ENCODE data around the gene XIAP.
A peak's percentile ranks its signal among the peaks of the same experiment; 100 is the strongest.
"Not testable (repeated sequence)": the region's sequence is repeated elsewhere in the genome, so short reads cannot be mapped to it uniquely, and the experiment has no call there.

Gene XIAP

DNA sequence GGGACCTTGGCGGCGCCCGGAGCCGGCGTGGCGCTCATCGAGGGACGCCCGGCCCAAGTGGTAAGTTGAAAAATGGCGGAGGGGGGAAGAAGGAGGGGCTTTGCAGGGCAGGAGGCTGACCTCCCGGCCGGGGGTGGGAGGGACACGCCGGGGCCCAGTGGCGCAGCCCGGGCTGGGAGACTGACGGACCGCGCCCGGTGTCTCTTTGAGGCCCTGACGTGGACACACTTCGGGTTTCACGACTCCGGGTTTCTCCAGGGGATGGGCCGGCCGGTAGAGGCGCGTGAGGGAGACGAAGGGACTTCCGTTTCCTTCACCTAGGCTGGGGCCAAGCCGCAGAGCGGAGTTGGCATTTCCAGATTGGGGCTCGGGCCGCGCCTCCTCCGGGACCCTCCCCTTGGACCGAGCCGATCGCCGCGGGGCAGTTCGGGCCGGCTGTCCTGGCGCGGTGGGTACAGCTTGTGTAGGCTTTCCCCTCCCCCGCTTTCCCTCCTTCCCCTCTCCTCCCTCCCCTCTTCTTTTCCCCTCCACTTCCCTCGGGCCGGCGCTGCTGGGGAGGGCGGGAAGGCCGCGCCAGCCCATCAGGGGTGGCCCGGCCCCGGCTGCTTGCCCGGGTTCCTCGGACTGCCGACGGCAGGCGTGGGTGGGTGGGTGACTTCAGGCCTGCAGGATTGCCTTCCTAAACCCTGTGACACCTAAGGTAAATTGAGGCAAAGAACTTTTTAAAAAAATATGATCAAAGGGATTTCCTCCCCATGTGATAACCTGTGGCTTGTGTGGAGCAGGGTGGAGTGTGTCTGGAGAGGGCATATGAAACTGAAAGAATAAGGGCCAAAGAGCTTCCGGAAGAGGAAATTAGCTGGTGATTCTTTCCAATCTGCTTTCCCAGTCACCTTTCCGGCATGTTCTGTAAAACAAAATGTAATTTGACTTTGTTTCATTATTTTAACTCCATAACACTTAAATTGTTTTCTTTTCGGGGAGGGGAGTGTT is at the start of gene XIAP:
XIAP (plus strand) TSS at position 208 of the 993 bp plus-strand sequence. CDS start 25,610 bp downstream, outside the sequence.
- TF ChIP-seq, protein P1, sequence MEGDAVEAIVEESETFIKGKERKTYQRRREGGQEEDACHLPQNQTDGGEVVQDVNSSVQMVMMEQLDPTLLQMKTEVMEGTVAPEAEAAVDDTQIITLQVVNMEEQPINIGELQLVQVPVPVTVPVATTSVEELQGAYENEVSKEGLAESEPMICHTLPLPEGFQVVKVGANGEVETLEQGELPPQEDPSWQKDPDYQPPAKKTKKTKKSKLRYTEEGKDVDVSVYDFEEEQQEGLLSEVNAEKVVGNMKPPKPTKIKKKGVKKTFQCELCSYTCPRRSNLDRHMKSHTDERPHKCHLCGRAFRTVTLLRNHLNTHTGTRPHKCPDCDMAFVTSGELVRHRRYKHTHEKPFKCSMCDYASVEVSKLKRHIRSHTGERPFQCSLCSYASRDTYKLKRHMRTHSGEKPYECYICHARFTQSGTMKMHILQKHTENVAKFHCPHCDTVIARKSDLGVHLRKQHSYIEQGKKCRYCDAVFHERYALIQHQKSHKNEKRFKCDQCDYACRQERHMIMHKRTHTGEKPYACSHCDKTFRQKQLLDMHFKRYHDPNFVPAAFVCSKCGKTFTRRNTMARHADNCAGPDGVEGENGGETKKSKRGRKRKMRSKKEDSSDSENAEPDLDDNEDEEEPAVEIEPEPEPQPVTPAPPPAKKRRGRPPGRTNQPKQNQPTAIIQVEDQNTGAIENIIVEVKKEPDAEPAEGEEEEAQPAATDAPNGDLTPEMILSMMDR (IDR thresholded peaks at IDR 0.05; ENCODE audit: low read length, missing control alignments), result no peak

DNA sequence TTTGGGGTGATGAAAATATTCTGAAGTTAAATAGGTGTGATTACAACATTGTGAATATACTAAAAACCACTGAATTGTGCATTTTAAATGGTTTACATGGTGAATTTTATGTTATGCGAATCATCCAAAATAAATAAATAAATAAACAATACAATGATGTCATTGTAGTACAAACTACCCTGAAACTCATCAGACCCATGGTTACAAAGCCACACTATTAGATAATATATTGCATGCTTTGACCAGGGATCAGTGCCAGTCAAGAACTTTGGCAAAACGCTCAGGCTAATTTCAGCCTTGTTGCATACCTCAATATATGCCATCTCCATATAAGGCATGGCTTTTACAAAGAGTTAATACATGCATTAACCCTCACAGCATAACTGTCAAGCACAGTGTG is 45.5 kb upstream of the XIAP start:
- DNase-seq (ENCODE audit: low read depth), result no peak
- TF ChIP-seq, protein P1 (IDR thresholded peaks at IDR 0.05; ENCODE audit: low read length, missing control alignments), result no peak

More for the DNA sequence above, at the start of gene XIAP:
- peak within 1 kb of the TSS; percentile 65 for H3K4me3 ChIP-seq (replicated peaks; ENCODE audit: low read depth, low read length)
- DNase-seq (ENCODE audit: low read depth), result peak; percentile 90

DNA sequence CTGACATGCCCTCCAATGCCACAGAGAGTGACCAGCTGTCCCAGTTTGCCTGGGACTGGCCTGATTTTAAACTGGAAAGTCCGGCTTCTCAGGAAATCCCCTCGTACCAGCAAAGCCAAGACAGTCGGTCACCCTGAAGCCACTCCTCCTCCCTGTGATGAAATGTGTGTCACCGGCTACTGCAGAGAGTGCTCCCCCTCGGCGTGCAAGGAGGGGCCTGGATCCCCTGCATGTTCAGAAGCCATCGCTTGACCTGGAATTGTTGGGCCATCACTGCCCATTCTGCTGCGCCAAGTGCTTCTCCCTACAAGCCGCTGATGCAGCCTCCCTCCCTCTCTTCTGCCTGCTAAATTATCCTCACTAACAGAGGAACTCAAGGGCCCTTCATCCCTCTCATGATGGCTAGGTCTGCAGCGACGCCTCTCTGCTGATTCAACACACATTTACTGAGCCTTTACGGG is 44.9 kb upstream of the XIAP start:
- DNase-seq (ENCODE audit: low read depth); H3K4me3 ChIP-seq (replicated peaks; ENCODE audit: low read depth, low read length): not testable (repeated sequence)

More for the DNA sequence above, 45.5 kb upstream of the XIAP start:
- H3K4me3 ChIP-seq (replicated peaks; ENCODE audit: low read depth, low read length), result no peak overlapping the region

DNA sequence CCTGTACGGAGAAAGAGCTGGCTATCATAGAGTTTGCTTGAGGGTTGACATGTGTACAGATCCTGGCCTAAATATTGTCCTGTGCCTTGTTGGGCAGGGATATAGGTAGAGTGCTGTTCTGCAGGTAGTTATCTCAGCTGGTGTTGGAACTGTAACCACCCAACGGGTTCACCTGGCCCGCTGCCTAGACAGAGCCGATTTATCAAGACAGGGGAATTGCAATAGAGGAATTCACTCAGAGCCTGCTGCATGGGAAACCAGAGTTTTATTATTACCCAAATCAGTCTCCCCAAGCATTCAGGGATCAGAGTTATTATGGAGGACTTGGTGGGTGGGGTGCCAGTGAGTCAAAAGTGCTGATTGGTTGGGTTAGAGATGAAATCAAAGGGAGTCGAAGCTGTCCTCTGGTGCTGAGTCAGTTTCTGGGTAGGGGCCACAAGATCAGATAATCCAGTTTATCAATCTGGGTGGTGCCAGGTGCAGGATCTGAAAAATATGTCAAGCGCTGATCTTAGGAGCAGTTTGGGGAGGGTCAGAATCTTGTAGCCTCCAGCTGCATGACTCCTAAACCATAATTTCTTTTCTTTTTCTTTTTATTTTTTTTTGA is 42.5 kb upstream of the XIAP start:
- H3K4me3 ChIP-seq (replicated peaks; ENCODE audit: low read depth, low read length), result no peak overlapping the region
- DNase-seq (ENCODE audit: low read depth), result no peak
- TF ChIP-seq, protein P1 (IDR thresholded peaks at IDR 0.05; ENCODE audit: low read length, missing control alignments), result no peak

DNA sequence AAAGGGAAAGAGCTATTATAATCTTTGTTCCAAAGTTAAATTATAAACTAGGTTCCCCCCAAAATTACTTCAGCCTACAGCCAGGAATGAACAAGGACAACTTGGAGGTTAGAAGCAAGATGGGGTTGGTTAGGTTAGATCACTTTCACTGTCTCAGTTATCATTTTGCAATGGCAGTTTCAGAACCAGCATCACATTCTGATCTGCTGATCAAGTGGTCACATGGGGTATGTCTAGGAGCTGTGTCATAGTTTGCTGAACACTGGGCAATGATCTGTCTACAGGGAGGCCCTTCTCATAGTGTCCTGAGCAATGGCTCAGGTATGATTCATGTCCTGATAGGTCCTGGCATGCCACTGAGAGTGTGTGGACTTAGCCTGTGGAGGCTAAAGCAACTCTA is 41.6 kb upstream of the XIAP start:
- TF ChIP-seq, protein P1 (IDR thresholded peaks at IDR 0.05; ENCODE audit: low read length, missing control alignments), result no peak
- DNase-seq (ENCODE audit: low read depth), result no peak
- H3K4me3 ChIP-seq (replicated peaks; ENCODE audit: low read depth, low read length), result no peak overlapping the region

DNA sequence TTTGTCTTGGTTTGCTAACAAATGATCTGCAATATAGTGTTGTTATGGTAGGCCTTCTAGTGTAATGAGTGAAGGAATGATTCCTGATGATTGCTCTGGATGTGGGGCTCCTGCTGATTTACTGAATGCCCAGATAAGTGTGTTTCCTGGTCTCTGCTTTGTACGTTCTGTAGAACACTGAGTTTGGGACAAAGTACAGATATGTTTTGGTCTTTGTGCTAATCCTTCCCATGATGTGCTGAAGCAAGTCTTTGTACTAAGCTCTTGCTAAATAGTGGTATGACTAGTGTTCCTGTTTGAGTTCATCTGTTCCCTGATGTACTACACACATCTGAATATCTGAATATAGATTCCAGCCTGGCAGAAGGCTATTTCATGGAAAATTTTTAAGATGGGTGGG is 36.9 kb upstream of the XIAP start:
- TF ChIP-seq, protein P1 (IDR thresholded peaks at IDR 0.05; ENCODE audit: low read length, missing control alignments), result no peak
- DNase-seq (ENCODE audit: low read depth), result no peak
- H3K4me3 ChIP-seq (replicated peaks; ENCODE audit: low read depth, low read length), result no peak overlapping the region

DNA sequence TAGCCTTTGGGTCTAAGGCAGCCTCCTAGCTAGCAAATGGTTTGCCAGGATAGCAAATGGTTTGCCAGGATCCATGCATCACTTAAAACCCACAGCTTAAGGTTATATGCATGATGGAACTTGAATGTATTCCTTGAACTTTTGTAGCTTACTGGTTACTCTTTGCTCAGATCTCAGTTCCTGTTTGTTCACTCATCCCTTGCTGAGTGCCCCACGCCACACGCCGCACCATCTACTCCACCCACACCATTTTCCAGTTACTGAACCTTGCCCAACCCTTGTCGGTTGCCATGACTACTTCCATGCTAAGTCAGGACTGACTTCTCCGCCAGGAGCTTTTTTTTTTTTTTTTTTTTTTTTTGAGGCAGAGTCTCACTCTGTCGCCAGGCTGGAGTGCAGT is 29.5 kb upstream of the XIAP start:
- DNase-seq (ENCODE audit: low read depth), result no peak
- TF ChIP-seq, protein P1 (IDR thresholded peaks at IDR 0.05; ENCODE audit: low read length, missing control alignments), result no peak

More for the DNA sequence above, 29.5 kb upstream of the XIAP start:
- no peak overlapping the region for H3K4me3 ChIP-seq (replicated peaks; ENCODE audit: low read depth, low read length)
